NCI-H2227 (cell line): ENCODE results near the gene IFI27.
"Not testable (repeated sequence)": the region's sequence is repeated elsewhere in the genome, so short reads cannot be mapped to it uniquely, and the experiment has no call there.

Experiments used
- DNase-seq: peaks from one replicate; lab custom pipeline; 2025; ENCODE audit not compliant: unreplicated experiment; lab: John Stamatoyannopoulos, UW

IFI27 gene

DNA sequence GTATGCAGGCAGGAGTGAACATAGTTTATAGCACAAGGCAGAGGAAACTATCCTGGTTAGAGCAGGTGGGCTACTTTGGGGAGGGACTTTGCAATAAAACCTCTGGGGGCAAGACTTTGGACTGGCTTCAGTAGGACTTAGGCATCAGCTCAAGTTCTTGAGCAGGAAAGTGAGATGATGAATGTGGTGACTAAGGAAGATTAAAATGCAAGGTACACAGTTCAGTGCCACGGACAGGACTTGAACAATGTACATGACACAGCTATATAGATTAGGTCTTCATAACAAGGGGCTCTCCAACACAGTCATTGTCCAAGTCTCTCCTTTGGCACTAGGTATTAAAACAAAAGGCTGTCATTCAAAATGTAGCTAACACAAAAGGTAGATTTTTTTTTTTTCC is 42.1 kb downstream of the IFI27 start:
- no peak for DNase-seq

GRCh38 chr14:94153750-94154342 is 43.3 kb downstream of the IFI27 start:
- no peak for DNase-seq

GRCh38 chr14:94156143-94156542 is 45.6 kb downstream of the IFI27 start:
- DNase-seq, result not testable (repeated sequence)

DNA sequence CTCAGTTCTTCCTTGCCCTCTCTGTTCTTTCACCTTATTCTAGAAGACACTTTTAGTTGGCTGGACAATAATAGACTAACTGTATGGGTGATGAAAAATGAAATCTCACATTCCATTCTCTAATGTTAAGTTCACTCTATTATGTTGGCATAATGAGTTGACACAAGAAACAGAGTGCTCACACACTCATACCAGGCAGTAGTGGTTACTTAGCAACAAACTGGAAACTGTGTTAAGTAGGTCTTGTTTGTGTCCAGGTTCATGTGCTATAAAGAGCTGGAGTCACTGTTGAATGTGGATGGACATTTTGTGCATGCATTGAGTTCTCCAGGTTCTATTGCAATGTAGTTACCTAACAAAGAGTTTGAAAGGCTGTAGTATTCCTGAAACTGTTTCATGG is 46.7 kb downstream of the IFI27 start:
- no peak for DNase-seq

- DNase-seq, result no peak
These were observed 47.8 kb downstream of the IFI27 start for GRCh38 chr14:94158239-94158883.

DNA sequence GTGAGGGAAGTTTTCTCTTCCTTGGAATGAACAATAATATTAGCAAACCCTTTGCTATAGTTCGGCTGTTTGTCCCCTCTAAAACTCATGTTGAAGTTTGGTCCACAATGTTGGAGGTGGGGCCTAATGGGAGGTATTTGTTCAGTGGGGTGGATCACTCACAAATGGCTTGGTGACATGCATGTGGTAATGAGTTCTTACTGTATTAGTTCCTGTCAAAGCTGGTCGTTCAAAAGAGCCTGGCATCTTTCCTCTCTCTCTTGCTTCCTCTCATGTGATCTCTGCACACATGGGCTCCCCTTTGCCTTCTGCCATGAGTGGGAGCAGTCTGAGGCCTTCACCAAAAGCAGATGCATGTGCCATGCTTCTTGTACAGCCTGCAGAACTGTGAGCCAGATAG is 50.5 kb downstream of the IFI27 start:
- DNase-seq, result no peak

- no peak for DNase-seq
These were observed 51.4 kb downstream of the IFI27 start for GRCh38 chr14:94161981-94162380.

DNA sequence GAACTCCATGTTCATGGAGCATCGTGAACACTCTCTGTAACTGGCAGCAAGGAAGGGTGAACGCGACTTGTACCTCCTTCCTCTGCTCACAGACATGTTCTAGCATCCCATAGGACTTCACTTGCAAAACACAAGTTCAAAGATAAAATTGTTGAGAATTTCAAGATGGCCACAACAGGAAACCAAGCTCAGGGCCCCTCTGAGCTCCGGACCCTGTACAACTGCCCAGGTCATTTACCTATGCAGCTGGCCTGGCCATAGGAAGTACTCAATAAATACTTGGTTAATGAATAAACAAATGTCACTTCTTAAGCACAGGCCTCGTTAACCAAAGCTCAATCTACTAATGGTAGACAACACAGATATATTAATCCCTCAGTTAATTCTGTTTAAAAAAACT is 51.9 kb downstream of the IFI27 start:
- no peak for DNase-seq

DNA sequence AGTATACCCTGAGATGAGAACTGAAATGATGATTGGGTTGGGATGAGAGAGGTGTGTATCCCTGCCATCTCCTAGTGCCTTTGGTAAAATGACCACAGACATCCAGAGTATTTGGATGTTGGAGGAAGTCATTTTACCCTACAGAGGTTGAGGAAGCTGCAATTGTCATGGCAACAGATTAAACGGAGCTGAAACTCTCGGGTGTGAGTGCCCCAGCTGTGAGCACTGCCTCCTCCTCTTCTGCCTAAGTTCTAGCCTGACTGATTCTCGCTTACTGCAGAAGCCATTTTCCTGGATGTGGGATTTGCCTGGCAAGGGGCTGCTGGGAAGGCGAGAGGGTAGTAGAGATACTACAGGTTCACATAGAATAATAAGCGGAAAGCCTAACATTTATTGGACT is 53.3 kb downstream of the IFI27 start:
- peak; percentile 21 for DNase-seq

DNA sequence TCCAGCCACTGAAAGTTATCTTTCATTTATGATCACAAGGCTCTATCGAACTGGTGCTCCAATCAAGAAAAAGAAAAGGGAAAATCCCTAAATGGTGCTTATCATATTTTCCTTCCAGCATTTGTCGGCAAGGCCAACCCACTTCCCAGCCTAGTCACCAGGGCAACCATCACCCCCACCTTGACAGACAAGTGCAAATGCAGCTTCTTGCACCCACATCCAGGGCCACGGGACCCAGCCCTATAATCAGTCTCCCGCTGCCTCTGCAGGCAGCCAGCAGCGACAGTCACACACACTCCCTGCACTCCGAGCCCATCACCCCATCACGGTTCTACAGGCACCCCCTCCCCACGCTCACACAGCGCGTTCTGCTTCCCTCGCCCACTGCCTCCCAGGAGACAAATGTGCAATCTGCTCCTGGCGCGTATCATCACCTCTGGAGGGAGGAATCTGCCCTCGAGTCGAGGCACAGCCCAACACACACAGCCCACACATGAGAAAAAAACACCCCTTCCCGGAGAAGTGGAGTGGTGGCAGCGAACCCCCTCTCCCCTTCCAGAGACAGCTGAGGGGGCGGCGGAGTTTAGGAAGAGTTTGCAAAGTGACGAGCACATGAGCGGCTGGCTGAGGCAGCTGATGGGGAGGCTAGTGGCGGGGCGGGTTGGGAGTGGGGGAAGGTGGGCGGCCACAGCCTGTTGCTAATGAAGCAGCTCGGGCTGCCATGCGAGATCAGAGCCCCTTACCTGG is 54.3 kb downstream of the IFI27 start:
- peak; percentile 69 for DNase-seq

DNA sequence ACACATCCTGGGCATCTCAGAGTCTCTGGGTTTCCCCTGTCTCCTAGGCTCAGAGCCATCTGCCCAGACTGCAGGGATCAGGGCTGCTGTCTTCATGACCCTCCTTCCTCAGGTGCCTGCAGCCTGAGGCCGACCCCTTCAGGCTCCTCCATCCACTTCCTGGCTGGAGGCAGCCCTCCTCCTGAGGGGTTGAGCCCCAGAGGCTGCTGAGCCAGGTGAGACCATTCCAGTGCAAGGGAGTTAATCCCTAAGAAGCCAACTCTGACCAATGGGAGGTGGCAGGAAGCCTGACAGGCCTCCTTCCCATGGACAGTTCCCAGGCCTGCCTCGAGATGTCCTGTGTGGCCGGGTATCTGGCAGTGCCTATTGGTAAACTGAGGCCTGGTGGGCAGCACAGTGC is 55.2 kb downstream of the IFI27 start:
- no peak for DNase-seq
